CD4-positive, CD25-positive, alpha-beta regulatory T cell (primary cell): ENCODE measurements around the gene TCF7L1. TPM values are rescaled to one million over a fixed set of nuclear protein-coding genes. Genes with fewer than 3 reads are reported as not detected.

Experiments used
- ATAC-seq, 2 donors: fragments of 150-1000 bp; cut with Tn5 transposase; one replicate each; pipeline ENCODE4 v1.10.0; 2021; ENCODE audit warnings: low read depth in 2 of 2, moderate number of reproducible peaks in 2 of 2, moderate library complexity in 1 of 2
- DNase-seq, 3 donors: peaks; one replicate each; pipeline versions ENCODE4 v3.0.0 to v3.0.0-alpha.2; 2012 to 2022; ENCODE audit warnings: mixed read lengths in 1 of 3
- H3K27ac ChIP-seq: one replicate; pipeline ENCODE4 v1.7.0; 2013; ENCODE audit warnings: mild to moderate bottlenecking, low read length; ENCODE audit not compliant: insufficient read depth, poor library complexity, severe bottlenecking
- H3K27me3 ChIP-seq: one replicate; pipeline ENCODE4 v1.7.0; 2013; ENCODE audit warnings: low read length; ENCODE audit not compliant: control insufficient read depth, insufficient read depth
- H3K36me3 ChIP-seq: one replicate; pipeline ENCODE4 v1.7.0; 2013; ENCODE audit warnings: mild to moderate bottlenecking, low read length, moderate library complexity; ENCODE audit not compliant: control insufficient read depth, insufficient read depth
- H3K4me1 ChIP-seq: 2 replicates; pipeline ENCODE4 v1.7.0; 2013; ENCODE audit warnings: mild to moderate bottlenecking, low read length; ENCODE audit not compliant: insufficient read depth, control insufficient read depth, poor library complexity, severe bottlenecking
- H3K4me3 ChIP-seq: one replicate; pipeline ENCODE4 v1.7.0; 2013; ENCODE audit warnings: low read depth, mild to moderate bottlenecking, low read length, moderate library complexity
- H3K9me3 ChIP-seq, 2 experiments: 1 replicate in 1 of 2; 2 replicates in 1 of 2; pipeline ENCODE4 v1.7.0; 2013; ENCODE audit warnings: low read length in 2 of 2, mild to moderate bottlenecking in 1 of 2, moderate library complexity in 1 of 2; ENCODE audit not compliant: control insufficient read depth in 2 of 2
- H3K27ac Mint-ChIP-seq, 3 donors: one replicate each; pipeline ENCODE4 v1.8.0; 2020 to 2022; ENCODE audit warnings: mild to moderate bottlenecking in 3 of 3, mixed read lengths in 3 of 3, moderate library complexity in 2 of 3
- H3K27me3 Mint-ChIP-seq: one replicate; pipeline ENCODE4 v1.8.0; 2022; ENCODE audit warnings: mild to moderate bottlenecking, mixed read lengths
- H3K36me3 Mint-ChIP-seq: one replicate; pipeline ENCODE4 v1.8.0; 2020; ENCODE audit warnings: mixed read lengths
- H3K4me1 Mint-ChIP-seq, 4 donors: one replicate each; pipeline ENCODE4 v1.8.0; 2020 to 2022; ENCODE audit warnings: mixed read lengths in 4 of 4, mild to moderate bottlenecking in 1 of 4
- H3K4me3 Mint-ChIP-seq, 4 donors: one replicate each; pipeline ENCODE4 v1.8.0; 2020 to 2022; ENCODE audit warnings: mild to moderate bottlenecking in 4 of 4, mixed read lengths in 4 of 4, moderate library complexity in 3 of 4
- H3K9me3 Mint-ChIP-seq, 7 donors: one replicate each; pipeline ENCODE4 v1.8.0; 2020 to 2022; ENCODE audit warnings: mixed read lengths in 7 of 7, mild to moderate bottlenecking in 3 of 7, moderate library complexity in 2 of 7
- polyA plus RNA-seq, 4 donors: library from polyadenylated mRNA; unstranded; fragments of 300-500 nt; fragmentation: Illumina TruSeq; gene quantifications; one replicate each; pipeline ENCODE4 v1.2.3, GENCODE V29; 2021
- total RNA-seq: library from RNA; stranded (reverse); gene quantifications from one replicate; pipeline ENCODE4 v1.2.3, GENCODE V29; 2022

Gene TCF7L1
- total and polyA plus RNA-seq, 5 donors from 2014 or later = 0.07 to 0.10 TPM; not detected in 3

DNA sequence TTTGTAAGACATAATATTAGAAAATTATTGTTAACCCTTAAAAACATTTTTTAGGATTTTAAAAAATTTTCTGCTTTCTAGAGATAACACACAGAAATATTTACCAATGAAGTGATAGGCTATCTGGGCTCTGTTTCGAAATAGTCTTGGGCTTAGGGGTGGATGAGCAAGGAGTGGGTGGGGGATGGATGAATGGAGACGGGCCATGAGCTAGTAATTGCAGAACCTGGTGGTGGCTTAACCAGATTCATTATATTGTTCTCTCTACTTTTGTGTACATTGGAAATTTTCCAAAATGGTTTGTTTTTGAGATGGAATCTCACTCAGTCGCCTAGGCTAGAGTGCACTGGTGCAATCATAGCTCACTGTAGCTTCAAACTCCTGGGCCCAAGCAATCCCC is 89.6 kb downstream of the TCF7L1 start:
- H3K4me1 Mint-ChIP-seq = no peaks in the 10 kb centered on the region
- ATAC-seq (no peak), DNase-seq (no peak)
- H3K27me3 Mint-ChIP-seq = peaks cover 22% of the 10 kb centered on the region
- peaks cover 10% of the 10 kb centered on the region for H3K27me3 ChIP-seq
- no peaks in the 10 kb centered on the region for H3K36me3 ChIP-seq
- peaks cover 0 to 4% (median 0%) of the 10 kb centered on the region in 7 donors for H3K9me3 Mint-ChIP-seq
- H3K4me3 Mint-ChIP-seq = no peak overlapping the region
- H3K9me3 ChIP-seq = no peaks in the 10 kb centered on the region
- H3K27ac Mint-ChIP-seq = no peak overlapping the region
- no peaks in the 10 kb centered on the region for H3K4me1 ChIP-seq
- no peak overlapping the region for H3K27ac ChIP-seq
- H3K36me3 Mint-ChIP-seq = no peaks in the 10 kb centered on the region
- H3K4me3 ChIP-seq = no peak overlapping the region

DNA sequence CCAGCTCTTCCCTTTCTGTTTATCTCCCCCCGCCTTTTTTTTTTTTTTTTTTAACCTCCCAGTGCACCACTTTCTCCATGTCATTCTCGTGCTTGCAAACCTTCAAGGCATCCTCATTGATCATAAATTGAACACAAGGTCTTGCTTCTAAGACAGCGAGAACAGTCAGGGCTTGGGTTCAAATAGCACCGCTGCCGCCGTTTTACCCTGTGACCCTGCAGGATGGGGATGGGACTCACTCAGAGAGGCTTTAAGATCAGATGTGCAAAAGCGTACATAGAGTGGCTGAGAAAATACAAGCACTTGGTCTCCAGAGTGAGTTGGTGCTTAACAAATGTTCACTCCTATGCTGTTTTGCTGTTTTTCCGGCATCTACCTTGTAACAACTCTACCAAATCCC is 93.6 kb downstream of the TCF7L1 start:
- Mint-ChIP-seq H3K27me3 (peaks cover 23% of the 10 kb centered on the region), H3K4me1 (no peaks in the 10 kb centered on the region), H3K4me3 (no peak overlapping the region), H3K27ac (no peak overlapping the region), H3K36me3 (no peaks in the 10 kb centered on the region), H3K9me3 (peaks cover 0 to 3% (median 0%) of the 10 kb centered on the region in 7 donors)
- Histone ChIP-seq H3K27ac (no peak overlapping the region), H3K4me1 (no peaks in the 10 kb centered on the region), H3K4me3 (no peak overlapping the region), H3K27me3 (peaks cover 3% of the 10 kb centered on the region), H3K36me3 (no peaks in the 10 kb centered on the region), H3K9me3 (no peaks in the 10 kb centered on the region)
- ATAC-seq (no peak), DNase-seq (no peak)

DNA sequence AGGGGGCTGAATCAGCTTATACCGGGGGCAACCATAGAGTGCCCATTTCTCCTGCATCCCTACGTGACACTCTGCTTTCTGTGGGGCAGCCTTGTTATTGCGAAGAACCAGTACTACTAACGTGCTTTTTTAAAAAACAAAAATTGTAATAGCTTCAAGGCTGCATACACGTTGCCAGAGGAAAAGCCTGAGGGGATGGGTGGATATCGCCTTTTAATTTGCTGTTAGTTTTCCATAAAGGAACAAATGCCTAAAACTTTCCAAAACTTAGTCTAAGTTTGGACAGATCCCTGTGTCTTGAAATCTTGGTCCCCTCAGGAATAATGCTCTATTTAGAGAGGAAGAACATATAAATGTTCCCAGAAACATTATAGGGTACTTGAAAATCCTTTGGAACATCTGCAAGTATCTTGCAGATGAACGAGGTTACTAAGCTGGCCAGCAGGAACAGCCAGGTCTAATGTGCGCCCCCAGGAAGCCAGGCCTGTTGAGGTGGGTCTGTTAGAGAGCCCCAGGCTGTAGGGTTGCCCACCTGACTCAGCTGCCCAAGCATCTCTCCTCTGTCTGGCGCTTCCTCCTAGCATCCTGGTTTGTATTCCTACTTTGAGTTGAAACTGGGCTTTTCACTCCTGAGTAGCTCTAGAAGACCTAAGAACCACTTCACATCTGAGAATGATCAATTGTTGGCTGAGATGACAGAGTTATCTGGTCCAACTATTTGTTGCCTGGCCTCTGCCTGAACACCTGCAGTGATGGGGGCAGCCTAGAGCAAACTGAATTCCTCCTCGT is 97.7 kb downstream of the TCF7L1 start:
- Mint-ChIP-seq H3K4me3 (no peak overlapping the region), H3K9me3 (peaks cover 0 to 3% (median 0%) of the 10 kb centered on the region in 7 donors), H3K27me3 (peaks cover 19% of the 10 kb centered on the region), H3K36me3 (no peaks in the 10 kb centered on the region), H3K4me1 (no peaks in the 10 kb centered on the region), H3K27ac (no peak overlapping the region)
- Histone ChIP-seq H3K36me3 (no peaks in the 10 kb centered on the region), H3K27me3 (peaks cover 3% of the 10 kb centered on the region), H3K9me3 (no peaks in the 10 kb centered on the region), H3K4me1 (no peaks in the 10 kb centered on the region), H3K4me3 (no peak overlapping the region), H3K27ac (no peak overlapping the region)
- ATAC-seq (no peak), DNase-seq (peak in 1 of 3 donors; percentile 19)

- Histone ChIP-seq H3K36me3 (no peaks in the 10 kb centered on the region), H3K27ac (no peak overlapping the region), H3K27me3 (peaks cover 3% of the 10 kb centered on the region), H3K4me3 (no peak overlapping the region), H3K9me3 (no peaks in the 10 kb centered on the region), H3K4me1 (no peaks in the 10 kb centered on the region)
- ATAC-seq (no peak), DNase-seq (no peak)
- Mint-ChIP-seq H3K36me3 (no peaks in the 10 kb centered on the region), H3K27me3 (peaks cover 25% of the 10 kb centered on the region), H3K9me3 (peaks cover 0 to 3% (median 0%) of the 10 kb centered on the region in 7 donors), H3K27ac (no peak overlapping the region), H3K4me1 (no peaks in the 10 kb centered on the region), H3K4me3 (no peak overlapping the region)
Measured at GRCh38 chr2:85231468-85231805, 98.2 kb downstream of the TCF7L1 start.

- H3K27me3 Mint-ChIP-seq = peaks cover 28% of the 10 kb centered on the region
- peaks cover 1% of the 10 kb centered on the region for H3K27me3 ChIP-seq
Measured at GRCh38 chr2:85231952-85232351, 98.8 kb downstream of the TCF7L1 start.

DNA sequence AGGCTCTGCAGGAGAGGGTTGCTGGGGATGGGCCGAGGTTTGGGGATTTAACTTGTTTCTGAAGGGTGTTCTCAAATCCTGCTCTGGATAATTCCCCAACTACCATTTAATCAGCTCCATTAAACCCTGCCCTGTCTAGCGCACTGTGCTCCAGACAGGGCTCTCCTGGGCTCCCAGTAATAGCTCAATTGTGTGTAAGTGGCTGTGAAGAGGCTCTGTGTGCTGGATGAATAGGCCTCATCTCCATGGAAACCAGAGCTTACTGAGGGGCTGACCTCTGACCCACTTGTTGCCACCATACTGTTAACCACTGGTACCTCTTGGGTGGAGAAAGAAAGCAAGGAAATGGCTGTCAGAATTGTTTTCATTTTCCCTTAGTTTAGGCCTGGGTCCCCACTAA is 101.7 kb downstream of the TCF7L1 start:
- H3K27me3 ChIP-seq = no peaks in the 10 kb centered on the region
- H3K4me1 ChIP-seq = no peaks in the 10 kb centered on the region
- no peaks in the 10 kb centered on the region for H3K36me3 ChIP-seq
- Mint-ChIP-seq H3K4me3 (no peak overlapping the region), H3K36me3 (no peaks in the 10 kb centered on the region), H3K4me1 (peaks cover 0 to 3% (median 0%) of the 10 kb centered on the region in 4 donors), H3K27me3 (peaks cover 34% of the 10 kb centered on the region), H3K9me3 (peaks cover 0 to 1% (median 0%) of the 10 kb centered on the region in 7 donors), H3K27ac (no peak overlapping the region)
- no peak overlapping the region for H3K27ac ChIP-seq
- ATAC-seq (no peak), DNase-seq (peak in 1 of 3 donors; percentile 7)
- H3K4me3 ChIP-seq = no peak overlapping the region
- H3K9me3 ChIP-seq = no peaks in the 10 kb centered on the region

More at GRCh38 chr2:85231952-85232351, 98.8 kb downstream of the TCF7L1 start:
- no peaks in the 10 kb centered on the region for H3K4me1 Mint-ChIP-seq
- H3K27ac ChIP-seq = no peak overlapping the region
- no peaks in the 10 kb centered on the region for H3K36me3 Mint-ChIP-seq
- ATAC-seq (no peak), DNase-seq (no peak)
- H3K9me3 ChIP-seq = no peaks in the 10 kb centered on the region
- H3K4me1 ChIP-seq = no peaks in the 10 kb centered on the region
- no peaks in the 10 kb centered on the region for H3K36me3 ChIP-seq
- H3K4me3 Mint-ChIP-seq = no peak overlapping the region
- H3K27ac Mint-ChIP-seq = no peak overlapping the region
- no peak overlapping the region for H3K4me3 ChIP-seq
- H3K9me3 Mint-ChIP-seq = peaks cover 0 to 1% (median 0%) of the 10 kb centered on the region in 7 donors

- Mint-ChIP-seq H3K4me3 (no peak overlapping the region), H3K36me3 (no peaks in the 10 kb centered on the region), H3K27ac (no peak overlapping the region), H3K27me3 (peaks cover 34% of the 10 kb centered on the region), H3K4me1 (peaks cover 0 to 7% (median 0%) of the 10 kb centered on the region in 4 donors), H3K9me3 (peaks cover 0 to 1% (median 0%) of the 10 kb centered on the region in 7 donors)
- ATAC-seq = no peak
- H3K4me3 ChIP-seq = no peak overlapping the region
- no peaks in the 10 kb centered on the region for H3K9me3 ChIP-seq
- no peaks in the 10 kb centered on the region for H3K27me3 ChIP-seq
- H3K36me3 ChIP-seq = no peaks in the 10 kb centered on the region
- no peak for DNase-seq
- no peaks in the 10 kb centered on the region for H3K4me1 ChIP-seq
- no peak overlapping the region for H3K27ac ChIP-seq
Measured at GRCh38 chr2:85235281-85235680, 102.1 kb downstream of the TCF7L1 start.

- peaks cover 0 to 1% (median 0%) of the 10 kb centered on the region in 7 donors for H3K9me3 Mint-ChIP-seq
- H3K4me3 Mint-ChIP-seq = no peak overlapping the region
- no peaks in the 10 kb centered on the region for H3K36me3 Mint-ChIP-seq
- DNase-seq = no peak
- no peaks in the 10 kb centered on the region for H3K36me3 ChIP-seq
- H3K27ac Mint-ChIP-seq = no peak overlapping the region
- H3K9me3 ChIP-seq = no peaks in the 10 kb centered on the region
- ATAC-seq = no peak
- peaks cover 34% of the 10 kb centered on the region for H3K27me3 Mint-ChIP-seq
- no peaks in the 10 kb centered on the region for H3K4me1 ChIP-seq
- H3K4me3 ChIP-seq = no peak overlapping the region
- H3K27me3 ChIP-seq = no peaks in the 10 kb centered on the region
- H3K4me1 Mint-ChIP-seq = peaks cover 0 to 12% (median 4%) of the 10 kb centered on the region in 4 donors
- no peak overlapping the region for H3K27ac ChIP-seq
Measured at GRCh38 chr2:85236084-85236483, 102.9 kb downstream of the TCF7L1 start.
